T47D (cell line): ENCODE data around the gene ARHGAP19.

Experiments used
- DNase-seq, 2 experiments: peaks; one replicate each; pipeline versions ENCODE4 v3.0.0 to v3.0.0-alpha.2; 2011 to 2012; ENCODE audit warnings: low read depth in 1 of 2, low spot score in 1 of 2
- JUND ChIP-seq: IDR thresholded peaks from 2 replicates; pipeline ENCODE4 v1.6.1; 2012; ENCODE audit warnings: low read depth
- in situ Hi-C: cut with HindIII; loops from 2 replicates; pipeline ENCODE4 v1.10.0; 2016; ENCODE audit warnings: low sequenced_read_pairs, low pct_unique_long_range_greater_than_20kb

ARHGAP19 gene

DNA sequence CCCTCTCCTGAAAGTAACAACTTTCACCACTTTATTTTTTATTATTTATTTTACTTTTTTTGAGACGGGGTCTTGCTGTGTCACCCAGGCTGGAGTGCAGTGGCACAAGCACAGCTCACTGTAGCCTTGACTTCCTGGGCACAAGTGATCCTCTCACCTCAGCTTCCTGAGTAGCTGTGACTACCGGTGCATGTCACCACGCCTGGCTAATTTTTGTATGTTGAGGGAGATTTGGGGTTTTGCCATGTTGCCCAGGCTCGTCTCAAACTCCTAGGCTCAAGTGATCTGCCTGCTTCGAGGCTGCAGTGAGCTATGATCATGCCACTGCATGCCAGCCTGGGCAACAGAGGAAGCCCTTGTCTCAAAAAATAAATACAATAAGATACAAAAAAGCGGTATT lies 91.8 kb downstream of the ARHGAP19 start:
- no peak for DNase-seq
- TF ChIP-seq JUND, result no peak
- in situ Hi-C loops, result no loop called here

DNA sequence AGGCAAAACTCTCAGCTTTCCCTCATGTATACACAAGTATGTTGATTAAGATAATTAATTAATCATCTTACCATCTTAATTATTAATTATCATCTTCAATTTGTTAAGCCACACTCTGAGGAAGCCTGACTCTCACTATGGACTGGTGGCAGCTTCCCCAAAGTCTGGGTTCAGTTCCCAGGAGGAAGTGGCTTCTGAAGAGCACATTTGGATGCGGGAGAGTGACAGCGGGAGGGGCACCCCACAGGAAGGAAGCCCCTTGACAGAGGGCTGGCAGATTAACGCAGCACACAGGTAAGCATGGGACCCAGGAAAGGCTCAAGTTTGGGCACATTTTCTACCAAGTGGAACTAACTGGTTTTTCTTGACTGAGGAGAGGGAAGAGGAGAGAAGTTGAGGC lies 93.3 kb downstream of the ARHGAP19 start:
- no peak for DNase-seq
- TF ChIP-seq JUND, result no peak
- in situ Hi-C loops, result no loop called here

DNA sequence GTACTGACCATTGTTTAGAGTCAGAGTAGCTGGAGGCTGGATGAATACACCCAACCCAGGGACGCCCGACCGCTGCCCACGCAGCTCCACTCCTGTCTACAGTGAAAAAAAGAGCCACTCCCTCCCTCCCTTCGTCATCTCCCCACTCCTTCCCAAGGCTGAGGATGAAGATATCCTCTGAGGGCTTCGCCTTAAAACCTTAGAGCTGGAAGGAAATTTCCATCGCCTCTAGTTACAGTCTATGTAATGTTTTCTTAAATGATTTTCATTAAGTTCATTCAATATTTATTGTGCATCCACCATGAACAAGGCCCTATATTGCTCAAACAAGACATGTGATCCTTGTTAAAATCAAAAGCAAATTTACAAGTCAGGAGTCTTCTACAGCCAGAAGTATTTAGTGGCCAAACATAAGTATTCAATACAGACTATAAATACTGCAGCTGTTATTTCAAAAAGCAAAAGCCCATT lies 95.4 kb downstream of the ARHGAP19 start:
- TF ChIP-seq JUND, result no peak
- peak in 1 of 2 experiments; percentile 61 for DNase-seq
- in situ Hi-C loops, result no loop called here

DNA sequence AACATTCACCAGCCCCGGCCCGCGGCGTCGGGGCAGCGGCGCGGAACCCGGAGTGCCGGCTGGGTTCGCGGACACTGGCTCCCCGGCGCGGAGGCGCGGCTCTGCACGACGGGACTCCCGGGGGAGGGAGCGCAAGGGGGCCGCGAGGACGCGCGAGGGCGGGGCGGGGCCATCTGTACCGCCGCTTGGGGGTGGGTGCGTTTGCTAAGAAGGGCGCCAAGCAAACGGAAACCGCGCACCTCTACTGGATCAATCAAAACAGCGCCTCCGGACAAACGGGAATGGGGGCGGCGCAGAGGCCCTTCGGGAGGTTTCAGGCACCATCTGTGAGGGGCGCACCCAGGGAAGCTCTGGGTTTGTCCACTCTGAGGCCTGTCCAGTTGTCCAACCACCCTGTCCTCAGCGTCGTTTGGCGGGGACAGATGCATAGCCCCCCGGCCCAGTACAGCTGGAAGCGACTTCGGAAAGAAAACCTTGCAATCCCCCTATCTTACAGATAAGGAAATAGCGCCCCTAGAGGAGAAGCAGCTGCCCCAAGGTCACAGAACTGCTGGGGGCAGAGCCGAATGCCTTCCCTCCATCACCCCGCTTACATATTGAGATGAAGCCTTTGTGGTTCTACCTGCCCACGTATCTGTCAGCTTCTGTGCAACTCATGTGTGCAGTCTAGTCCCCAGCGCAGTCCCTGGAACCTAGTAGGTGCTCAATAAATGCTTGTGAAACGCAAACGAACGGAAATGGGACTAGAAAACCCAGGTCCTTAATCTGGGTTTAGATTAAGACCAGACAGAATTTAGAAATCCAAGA lies 96.0 kb downstream of the ARHGAP19 start:
- in situ Hi-C loops, result no loop called here
- no peak for TF ChIP-seq JUND

DNA sequence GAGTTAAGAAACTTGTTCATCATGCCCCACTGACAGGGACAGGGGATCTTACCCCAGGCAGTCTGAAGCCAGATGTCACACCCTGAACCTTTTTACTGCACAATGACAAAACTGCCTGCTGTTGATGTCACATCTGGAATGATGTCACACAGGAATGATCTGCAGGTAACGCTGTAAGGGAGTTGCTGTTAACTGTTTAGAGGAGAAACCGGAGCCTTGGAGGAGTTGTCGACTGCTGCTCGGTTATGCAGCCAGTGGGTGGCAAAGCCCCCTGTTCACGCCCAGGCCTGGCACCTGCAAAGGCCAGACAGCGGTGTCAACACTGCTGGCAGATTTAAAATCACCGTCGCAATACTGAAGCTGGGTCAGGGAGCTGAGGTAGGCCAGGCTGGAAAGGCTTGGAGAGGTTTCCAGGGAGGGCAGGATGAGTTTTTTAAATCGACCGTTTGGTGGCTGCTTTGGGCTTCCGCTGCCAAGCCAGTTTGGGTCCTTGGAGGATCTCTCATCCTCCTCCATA lies 96.7 kb downstream of the ARHGAP19 start:
- in situ Hi-C loops, result no loop called here
- no peak for TF ChIP-seq JUND

More for the DNA sequence above, 96.0 kb downstream of the ARHGAP19 start:
- peak; percentile 42 to 47 for DNase-seq

DNA sequence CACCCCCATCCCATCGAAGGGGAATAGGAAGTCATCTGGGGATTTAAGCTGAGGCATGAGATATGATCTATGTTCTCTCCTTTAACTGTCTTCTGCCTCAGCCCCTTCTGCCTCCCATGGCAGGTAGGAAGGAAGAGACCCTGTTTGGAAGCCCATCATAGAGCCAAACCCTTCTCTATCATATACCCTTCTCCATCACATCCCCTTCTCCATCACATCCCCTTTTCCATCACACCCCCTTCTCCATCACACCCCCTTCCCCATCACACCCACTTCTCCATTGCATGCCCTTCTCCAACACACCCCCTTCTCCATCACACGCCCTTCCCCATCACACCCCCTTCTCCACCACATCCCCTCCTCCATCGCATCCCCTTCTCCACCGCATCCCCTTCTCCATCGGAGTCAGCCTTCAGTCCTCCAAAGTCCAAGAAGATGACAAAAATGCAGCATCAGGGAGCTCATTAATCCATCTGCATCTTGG lies 99.4 kb downstream of the ARHGAP19 start:
- DNase-seq, result no peak
- TF ChIP-seq JUND, result no peak
- in situ Hi-C loops, result no loop called here

More for the DNA sequence above, 96.7 kb downstream of the ARHGAP19 start:
- no peak for DNase-seq

DNA sequence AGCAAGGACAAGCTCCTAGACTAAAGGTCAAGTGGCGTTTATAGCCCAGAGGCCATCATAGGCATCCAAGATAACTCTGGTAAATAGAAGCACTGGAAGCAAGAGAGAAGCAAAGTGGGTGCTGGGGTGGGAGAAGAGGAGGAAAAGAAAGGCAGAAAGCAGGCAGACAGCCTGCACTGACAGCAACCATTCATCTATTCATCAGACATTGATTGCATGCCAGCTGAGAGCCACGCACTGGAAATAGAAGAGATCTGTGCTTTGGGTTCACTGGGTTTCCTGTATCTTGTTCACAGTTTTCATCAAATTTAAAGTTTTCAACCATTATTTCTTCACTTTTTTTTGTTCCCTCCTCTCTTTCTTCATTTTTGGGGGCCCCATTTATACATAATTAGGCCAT lies 102.0 kb downstream of the ARHGAP19 start:
- in situ Hi-C loops, result no loop called here
- TF ChIP-seq JUND, result no peak
- DNase-seq, result no peak

DNA sequence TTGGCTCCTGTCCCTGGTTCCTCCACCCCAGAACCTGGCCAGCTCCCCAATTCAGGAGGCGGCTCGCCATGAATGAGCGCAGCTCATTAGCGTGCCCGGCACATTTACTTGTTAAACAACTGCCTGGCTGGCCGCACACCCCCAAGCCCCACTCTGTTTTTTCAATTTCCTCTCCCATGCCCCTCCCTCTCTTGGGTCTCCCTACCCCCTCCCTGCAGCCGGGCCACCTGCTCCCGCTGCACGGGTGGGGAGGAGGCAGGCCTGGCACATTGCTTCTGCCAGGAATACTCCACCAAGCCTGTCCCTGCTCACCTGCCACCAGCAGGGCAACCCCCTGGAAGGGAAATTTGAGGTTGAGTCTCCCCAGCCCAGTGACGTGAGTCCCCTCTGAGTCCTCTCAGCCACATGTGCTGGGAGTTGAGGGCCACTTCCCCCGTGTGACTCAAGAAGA lies 104.2 kb downstream of the ARHGAP19 start:
- no peak for TF ChIP-seq JUND
- DNase-seq, result no peak
- in situ Hi-C loops, result no loop called here

DNA sequence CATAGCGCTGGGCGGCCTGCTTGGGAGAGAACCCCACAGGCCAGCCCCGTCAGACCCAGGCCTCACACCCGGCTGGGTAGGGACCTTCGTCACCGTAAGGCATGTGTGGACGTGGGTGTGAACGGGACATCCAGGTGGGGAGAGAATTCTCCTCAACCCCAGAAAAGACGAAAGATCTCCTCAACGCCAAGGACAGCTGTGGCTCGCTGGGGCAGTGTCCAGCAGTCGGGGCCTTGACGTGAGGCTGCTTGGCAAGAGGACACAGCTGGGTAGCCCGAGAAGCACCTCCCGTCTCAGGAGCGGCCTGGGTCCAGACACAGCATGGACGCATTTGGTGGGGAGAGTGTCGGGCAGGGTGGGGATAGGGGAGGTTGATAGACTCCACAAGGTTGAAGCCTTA lies 105.5 kb downstream of the ARHGAP19 start:
- in situ Hi-C loops, result no loop called here
- no peak for DNase-seq
- TF ChIP-seq JUND, result no peak

DNA sequence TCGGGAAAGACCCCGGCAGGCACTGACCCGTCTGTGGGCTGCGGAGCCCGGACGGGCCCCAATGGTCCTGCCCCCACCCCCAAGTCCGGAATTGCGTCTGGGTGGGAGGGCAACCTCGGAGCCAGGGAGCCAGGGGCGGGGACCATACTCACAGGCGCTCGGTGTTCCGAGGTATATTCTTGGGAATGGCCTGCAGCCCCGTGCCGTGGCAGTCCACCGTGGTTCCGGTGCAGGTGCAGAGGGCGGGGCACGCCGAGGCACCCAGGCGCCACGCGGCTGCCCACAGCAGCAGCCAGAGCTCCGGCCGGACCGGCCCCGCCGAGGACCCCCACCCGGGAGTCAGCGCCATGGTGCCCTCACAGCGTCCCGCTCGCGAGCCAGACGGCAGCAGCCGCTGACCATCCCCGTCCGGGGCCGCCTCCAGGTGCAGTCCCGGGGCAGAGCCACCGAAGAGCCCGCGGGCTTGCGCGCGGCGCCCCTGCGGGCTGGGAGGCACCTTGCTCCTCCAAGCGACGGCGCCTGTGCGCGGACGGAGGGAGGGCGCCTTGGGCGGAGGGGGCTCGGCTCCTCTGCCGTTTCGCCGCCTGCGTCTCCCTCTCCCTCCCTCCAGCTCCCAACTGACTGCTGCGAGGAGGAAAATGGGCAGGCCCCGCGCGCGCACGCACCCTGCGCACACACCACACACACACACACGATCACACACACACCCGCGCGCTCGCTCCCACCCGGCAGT lies 106.9 kb downstream of the ARHGAP19 start, which contains the start of gene SLIT1:
SLIT1 (minus strand) TSS at position 634 of the 733 bp plus-strand sequence; CDS start at position 349, 285 bp downstream.
- peak in 1 of 2 experiments; percentile 15 for DNase-seq

DNA sequence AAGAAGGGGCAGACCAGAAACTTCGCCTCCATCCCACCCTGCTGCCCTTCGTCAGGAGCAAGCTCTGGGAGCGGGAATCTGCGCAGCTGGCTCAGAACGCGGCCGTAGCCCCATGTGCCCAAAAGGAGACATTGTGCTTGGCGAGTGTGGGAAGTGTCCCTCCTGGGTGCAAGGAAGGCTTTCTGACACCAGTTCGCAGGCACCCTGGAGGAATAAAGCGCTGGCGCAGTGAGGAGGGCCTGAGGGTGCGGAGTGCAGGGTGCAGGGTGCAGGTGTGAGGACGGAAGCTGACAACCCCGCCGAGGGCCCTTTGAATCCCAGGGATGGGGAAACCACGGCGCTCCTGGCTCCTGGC lies 107.5 kb downstream of the ARHGAP19 start:
- in situ Hi-C loops, result no loop called here
- no peak for TF ChIP-seq JUND
- no peak for DNase-seq

More for the DNA sequence above, 106.9 kb downstream of the ARHGAP19 start, which contains the start of gene SLIT1:
- in situ Hi-C loops, result no loop called here
- no peak for TF ChIP-seq JUND

DNA sequence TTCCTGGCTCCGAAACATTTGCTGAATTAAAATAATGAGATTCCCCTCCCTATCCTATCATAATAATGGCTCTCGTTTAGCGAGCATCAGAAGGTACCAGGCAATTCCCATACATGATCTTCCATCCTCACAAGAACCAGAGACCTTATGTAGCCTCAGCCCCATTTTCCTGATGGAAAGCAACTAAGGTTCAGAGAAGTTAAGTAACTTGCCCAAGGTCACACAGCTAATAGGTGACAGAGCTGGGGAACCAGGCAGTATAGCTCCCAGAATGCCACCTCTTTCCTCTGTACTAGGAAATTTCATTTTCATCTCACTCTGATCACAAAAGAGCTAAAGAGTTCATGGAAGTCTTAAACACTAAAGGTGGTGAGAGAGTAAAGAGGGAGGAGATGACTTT lies 109.1 kb downstream of the ARHGAP19 start:
- TF ChIP-seq JUND, result no peak
- in situ Hi-C loops, result no loop called here

More for the DNA sequence above, 109.1 kb downstream of the ARHGAP19 start:
- DNase-seq, result no peak
